ENCODE results near the gene MCRS1.

The MCRS1 gene

DNA sequence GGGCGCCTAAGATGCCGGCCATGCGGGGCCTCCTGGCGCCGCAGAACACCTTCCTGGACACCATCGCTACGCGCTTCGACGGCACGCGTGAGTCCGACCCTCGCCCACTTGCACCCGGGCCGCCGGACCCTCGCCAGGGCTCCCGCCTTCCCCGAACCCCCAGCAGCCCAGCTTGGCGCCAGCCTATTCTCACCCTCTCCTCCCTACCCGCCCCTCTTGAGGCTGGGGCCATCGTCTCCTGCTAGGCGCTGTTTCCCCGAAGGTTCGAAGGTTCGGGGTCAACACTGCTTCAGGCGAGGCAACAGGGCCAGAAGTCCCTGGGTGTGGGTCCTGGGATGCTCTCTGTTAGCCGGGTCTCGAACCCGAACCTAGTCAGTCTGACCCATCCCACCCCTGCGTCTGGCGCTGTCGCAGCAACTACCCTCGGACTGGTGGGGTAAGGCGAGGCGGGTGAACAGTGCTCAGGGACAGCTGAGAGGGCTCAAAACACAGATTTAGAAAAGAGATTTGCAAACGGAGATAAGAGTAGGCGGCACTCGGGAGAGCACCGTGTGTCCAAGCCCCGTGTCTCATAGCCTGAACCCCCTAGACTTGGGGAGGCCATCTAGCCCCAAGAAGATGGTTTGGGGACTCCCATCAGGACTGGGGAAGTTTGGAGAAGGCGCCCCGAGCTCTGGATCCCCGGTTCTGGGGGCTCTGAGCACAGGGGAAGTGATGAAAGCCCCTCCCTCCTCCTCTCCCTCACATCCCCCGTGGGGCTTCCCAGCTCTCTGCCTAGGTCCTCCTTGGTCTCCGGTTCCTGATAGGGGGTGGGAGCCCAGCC is 28.3 kb downstream of the MCRS1 start:
- peaks cover 3% of the 10 kb centered on the region for H3K4me1 ChIP-seq
- TF ChIP-seq, protein P1, sequence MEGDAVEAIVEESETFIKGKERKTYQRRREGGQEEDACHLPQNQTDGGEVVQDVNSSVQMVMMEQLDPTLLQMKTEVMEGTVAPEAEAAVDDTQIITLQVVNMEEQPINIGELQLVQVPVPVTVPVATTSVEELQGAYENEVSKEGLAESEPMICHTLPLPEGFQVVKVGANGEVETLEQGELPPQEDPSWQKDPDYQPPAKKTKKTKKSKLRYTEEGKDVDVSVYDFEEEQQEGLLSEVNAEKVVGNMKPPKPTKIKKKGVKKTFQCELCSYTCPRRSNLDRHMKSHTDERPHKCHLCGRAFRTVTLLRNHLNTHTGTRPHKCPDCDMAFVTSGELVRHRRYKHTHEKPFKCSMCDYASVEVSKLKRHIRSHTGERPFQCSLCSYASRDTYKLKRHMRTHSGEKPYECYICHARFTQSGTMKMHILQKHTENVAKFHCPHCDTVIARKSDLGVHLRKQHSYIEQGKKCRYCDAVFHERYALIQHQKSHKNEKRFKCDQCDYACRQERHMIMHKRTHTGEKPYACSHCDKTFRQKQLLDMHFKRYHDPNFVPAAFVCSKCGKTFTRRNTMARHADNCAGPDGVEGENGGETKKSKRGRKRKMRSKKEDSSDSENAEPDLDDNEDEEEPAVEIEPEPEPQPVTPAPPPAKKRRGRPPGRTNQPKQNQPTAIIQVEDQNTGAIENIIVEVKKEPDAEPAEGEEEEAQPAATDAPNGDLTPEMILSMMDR (IDR thresholded peaks at IDR 0.05) = no peak
- H3K27ac ChIP-seq = no peak overlapping the region
- peak overlapping the region; percentile 42 for H3K4me3 ChIP-seq (ENCODE audit: low read depth, low read length)
- H3K79me2 ChIP-seq = no peaks in the 10 kb centered on the region
- H3K27me3 ChIP-seq (ENCODE audit: control insufficient read depth, insufficient read depth, low read length) = no peaks in the 10 kb centered on the region
- H2AFZ ChIP-seq = peak overlapping the region; percentile 43
- no peak overlapping the region for H3K9ac ChIP-seq
- H3K36me3 ChIP-seq (ENCODE audit: control insufficient read depth, insufficient read depth, low read length) = no peaks in the 10 kb centered on the region
- peak overlapping the region; percentile 52 for H3K4me2 ChIP-seq (ENCODE audit: low read length)
- no peaks in the 10 kb centered on the region for H3K9me3 ChIP-seq (ENCODE audit: control insufficient read depth, low read length)

DNA sequence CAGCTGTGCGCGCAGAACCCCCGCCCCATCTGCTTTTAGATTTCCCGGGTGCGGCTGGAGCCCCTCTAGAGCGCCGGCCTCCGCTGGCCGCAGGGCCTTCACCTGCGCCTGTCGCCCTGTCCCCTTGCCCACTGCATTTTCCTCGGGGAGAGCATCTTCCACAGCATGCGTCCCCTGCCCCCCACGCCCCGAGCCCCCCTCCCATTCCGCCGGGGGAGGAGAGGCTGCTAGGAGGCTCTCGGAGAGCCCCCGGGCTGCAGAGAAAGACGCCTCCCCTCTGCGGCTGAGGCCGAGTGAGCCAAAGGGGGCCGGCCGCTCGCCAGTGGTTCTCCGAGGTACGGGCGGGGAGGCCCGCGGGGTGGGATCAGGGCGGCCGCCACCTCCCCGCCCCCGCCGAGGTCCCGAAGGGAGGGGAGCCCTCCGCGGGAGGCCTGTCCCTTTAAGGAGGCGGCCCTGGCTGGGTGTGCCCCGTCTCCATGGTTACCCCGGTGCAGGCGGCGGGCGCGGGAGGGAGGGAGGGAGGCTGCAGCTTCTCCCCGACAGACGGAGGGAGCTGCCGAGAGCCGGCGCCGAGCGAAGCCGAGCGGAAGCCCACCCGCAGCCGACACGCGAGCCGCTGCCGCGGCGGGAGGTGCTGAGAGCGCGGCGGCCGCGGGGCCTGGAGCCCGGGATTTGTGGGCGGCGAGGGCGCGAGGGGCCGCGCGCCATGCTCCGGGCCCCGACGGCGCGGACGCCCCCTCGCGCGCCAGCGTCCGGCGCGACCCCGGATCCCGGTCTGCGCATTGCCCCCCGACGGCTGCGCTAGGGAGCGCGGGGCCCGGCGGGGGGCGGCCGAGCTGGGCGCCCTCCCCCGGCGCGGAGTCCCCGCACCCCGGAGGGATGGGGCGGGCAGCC is 29.2 kb downstream of the MCRS1 start, which contains the start of gene KCNH3:
TSS of gene KCNH3 (plus strand) at position 521 of the 894 bp plus-strand sequence. CDS start 387 bp downstream, outside the sequence.
- H3K4me3 ChIP-seq (ENCODE audit: low read depth, low read length) = peak within 1 kb of the TSS; percentile 53
- no peaks in the 10 kb centered on the region for H3K27me3 ChIP-seq (ENCODE audit: control insufficient read depth, insufficient read depth, low read length)
- H2AFZ ChIP-seq = peak within 1 kb of the TSS; percentile 88
- no peak within 1 kb of the TSS for H3K27ac ChIP-seq
- H3K36me3 ChIP-seq (ENCODE audit: control insufficient read depth, insufficient read depth, low read length) = no peaks in the 10 kb centered on the region
- no peak within 1 kb of the TSS for H3K9ac ChIP-seq
- no peaks in the 10 kb centered on the region for H3K9me3 ChIP-seq (ENCODE audit: control insufficient read depth, low read length)
- H3K79me2 ChIP-seq = no peaks in the 10 kb centered on the region
- H3K4me2 ChIP-seq (ENCODE audit: low read length) = peak within 1 kb of the TSS; percentile 74
- TF ChIP-seq, protein P1 (IDR thresholded peaks at IDR 0.05) = no peak
- H3K4me1 ChIP-seq = peaks cover 3% of the 10 kb centered on the region

DNA sequence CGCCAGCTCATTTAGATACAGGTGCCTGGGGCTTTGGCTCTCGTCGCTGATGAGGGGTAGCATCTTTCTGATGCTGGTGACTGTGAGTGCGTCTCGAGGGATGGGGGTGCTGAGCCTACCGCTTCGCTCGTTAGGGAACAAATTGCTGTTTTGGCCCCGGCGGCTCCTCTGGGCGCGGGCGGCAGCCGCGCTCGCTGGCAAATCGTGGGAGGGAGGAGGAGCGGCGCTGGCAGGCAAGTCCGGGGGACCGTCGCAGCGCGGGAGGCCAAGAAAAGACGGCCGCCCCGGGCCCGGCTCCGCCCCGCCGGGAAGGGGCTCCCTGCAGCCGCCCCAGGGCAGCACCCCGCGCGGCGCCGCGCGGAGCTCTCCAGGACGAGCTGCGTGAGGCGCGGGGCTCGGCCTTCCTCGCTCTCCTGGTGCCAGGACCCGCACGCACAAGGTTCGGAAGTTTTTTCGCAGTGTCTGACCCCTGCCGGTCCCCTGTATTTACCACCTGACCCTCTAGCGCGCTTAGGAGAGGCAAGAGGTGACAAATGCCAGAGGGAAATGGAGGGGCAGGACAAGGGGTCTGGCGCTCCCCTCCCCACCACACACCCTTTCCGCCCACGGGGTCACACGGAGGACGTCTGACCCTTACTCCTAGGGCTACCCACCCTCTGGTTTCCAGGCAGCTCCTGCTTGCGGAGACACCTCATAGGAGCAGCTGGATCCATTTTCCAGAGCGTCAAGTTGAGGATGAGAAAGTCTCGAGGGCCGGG is 30.0 kb downstream of the MCRS1 start:
- peak overlapping the region; percentile 74 for H3K4me2 ChIP-seq (ENCODE audit: low read length)

DNA sequence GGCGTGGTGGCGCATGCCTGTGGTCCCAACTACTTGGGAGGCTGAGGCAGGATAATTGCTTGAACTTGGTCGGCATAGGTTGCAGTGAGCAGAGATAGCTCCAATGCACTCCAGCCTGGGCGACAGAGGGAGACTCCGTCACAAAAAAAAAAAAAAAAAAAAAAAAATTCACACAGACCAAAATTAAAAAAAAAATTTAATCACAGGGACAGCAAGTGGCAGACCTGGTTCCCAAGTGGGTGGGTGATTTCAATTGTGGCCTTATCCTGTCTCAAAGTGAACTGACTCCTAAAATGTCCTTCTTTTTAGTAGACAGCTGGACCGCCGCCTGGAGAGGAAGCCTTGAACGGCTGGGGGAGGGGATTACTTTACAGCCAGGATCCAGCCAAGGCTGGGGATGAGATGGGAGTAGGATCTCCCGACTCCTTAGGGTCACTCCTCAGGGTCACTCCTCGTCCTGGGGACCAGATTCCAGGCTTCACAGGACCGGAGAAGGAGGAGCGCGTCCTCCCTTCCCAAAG is 30.7 kb downstream of the MCRS1 start:
- Histone ChIP-seq H3K79me2 (no peaks in the 10 kb centered on the region), H3K4me2 (ENCODE audit: low read length) (peak overlapping the region; percentile 74), H3K27ac (no peak overlapping the region), H3K4me3 (ENCODE audit: low read depth, low read length) (peak overlapping the region; percentile 53), H3K9ac (no peak overlapping the region), H2AFZ (peak overlapping the region; percentile 88), H3K36me3 (ENCODE audit: control insufficient read depth, insufficient read depth, low read length) (no peaks in the 10 kb centered on the region), H3K9me3 (ENCODE audit: control insufficient read depth, low read length) (no peaks in the 10 kb centered on the region), H3K4me1 (peaks cover 3% of the 10 kb centered on the region), H3K27me3 (ENCODE audit: control insufficient read depth, insufficient read depth, low read length) (no peaks in the 10 kb centered on the region)
- TF ChIP-seq, protein P1 (IDR thresholded peaks at IDR 0.05) = no peak

More for the DNA sequence above, 30.0 kb downstream of the MCRS1 start:
- Histone ChIP-seq H3K27me3 (ENCODE audit: control insufficient read depth, insufficient read depth, low read length) (no peaks in the 10 kb centered on the region), H3K79me2 (no peaks in the 10 kb centered on the region), H3K27ac (no peak overlapping the region), H3K4me3 (ENCODE audit: low read depth, low read length) (peak overlapping the region; percentile 53), H3K4me1 (peaks cover 3% of the 10 kb centered on the region), H2AFZ (peak overlapping the region; percentile 88), H3K9me3 (ENCODE audit: control insufficient read depth, low read length) (no peaks in the 10 kb centered on the region), H3K9ac (no peak overlapping the region), H3K36me3 (ENCODE audit: control insufficient read depth, insufficient read depth, low read length) (no peaks in the 10 kb centered on the region)
- TF ChIP-seq, protein P1 (IDR thresholded peaks at IDR 0.05) = no peak
